ENCODE data around the gene ASB7. TPM values are rescaled to one million over a fixed set of nuclear protein-coding genes. Genes with fewer than 3 reads are reported as not detected.
A peak's percentile ranks its signal among the peaks of the same experiment; 100 is the strongest.

Gene ASB7
- total and polyA plus RNA-seq, 7 donors = 2.3 to 6.9 (median 5.4) TPM

DNA sequence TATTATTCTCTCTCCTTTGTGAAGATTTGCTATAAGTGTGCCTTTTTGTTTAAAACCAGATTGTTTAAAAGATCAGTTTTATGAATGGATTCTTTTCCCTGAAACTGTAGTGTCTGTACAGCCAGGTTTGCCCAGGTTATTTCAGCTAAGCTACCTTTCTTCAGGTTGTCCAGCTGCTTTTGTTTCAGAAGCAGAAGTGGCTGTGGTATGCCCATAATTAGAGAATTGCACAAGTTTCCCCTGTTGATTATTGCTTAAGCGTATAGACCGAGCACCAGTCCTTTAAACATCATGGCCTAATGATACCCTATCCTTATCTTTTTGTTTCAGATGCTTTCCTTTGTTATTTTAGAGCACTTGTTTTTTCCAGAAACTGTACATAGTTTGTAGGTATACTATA, 10.2 kb downstream of the ASB7 start:
- TF ChIP-seq, protein P1, sequence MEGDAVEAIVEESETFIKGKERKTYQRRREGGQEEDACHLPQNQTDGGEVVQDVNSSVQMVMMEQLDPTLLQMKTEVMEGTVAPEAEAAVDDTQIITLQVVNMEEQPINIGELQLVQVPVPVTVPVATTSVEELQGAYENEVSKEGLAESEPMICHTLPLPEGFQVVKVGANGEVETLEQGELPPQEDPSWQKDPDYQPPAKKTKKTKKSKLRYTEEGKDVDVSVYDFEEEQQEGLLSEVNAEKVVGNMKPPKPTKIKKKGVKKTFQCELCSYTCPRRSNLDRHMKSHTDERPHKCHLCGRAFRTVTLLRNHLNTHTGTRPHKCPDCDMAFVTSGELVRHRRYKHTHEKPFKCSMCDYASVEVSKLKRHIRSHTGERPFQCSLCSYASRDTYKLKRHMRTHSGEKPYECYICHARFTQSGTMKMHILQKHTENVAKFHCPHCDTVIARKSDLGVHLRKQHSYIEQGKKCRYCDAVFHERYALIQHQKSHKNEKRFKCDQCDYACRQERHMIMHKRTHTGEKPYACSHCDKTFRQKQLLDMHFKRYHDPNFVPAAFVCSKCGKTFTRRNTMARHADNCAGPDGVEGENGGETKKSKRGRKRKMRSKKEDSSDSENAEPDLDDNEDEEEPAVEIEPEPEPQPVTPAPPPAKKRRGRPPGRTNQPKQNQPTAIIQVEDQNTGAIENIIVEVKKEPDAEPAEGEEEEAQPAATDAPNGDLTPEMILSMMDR (IDR thresholded peaks at IDR 0.05) = no peak
- intact Hi-C loops (cut with DNase I) = loop anchor here in 1 of 2 donors (10.0 kb wide), 1 partner anchor 652 kb away; no protein-coding TSS in a partner anchor
- H3K4me3 ChIP-seq = no peak overlapping the region
- peaks cover 9% of the 10 kb centered on the region for H3K4me1 ChIP-seq
- no peaks in the 10 kb centered on the region for H3K9me3 ChIP-seq
- no peaks in the 10 kb centered on the region for H3K27me3 ChIP-seq (ENCODE audit: insufficient read depth in 3 of 3, low read length in 2 of 3)
- 92 to 97% (median 96%) methylated on average over 2 of the region's 2 CpGs for WGBS, 3 donors
- DNase-seq (no peak), ATAC-seq (no peak)
- H3K27ac ChIP-seq = no peak overlapping the region
- H3K36me3 ChIP-seq (ENCODE audit: insufficient read depth in 1 of 2, low read depth in 1 of 2) = peaks cover 0 to 50% of the 10 kb centered on the region in 2 donors

DNA sequence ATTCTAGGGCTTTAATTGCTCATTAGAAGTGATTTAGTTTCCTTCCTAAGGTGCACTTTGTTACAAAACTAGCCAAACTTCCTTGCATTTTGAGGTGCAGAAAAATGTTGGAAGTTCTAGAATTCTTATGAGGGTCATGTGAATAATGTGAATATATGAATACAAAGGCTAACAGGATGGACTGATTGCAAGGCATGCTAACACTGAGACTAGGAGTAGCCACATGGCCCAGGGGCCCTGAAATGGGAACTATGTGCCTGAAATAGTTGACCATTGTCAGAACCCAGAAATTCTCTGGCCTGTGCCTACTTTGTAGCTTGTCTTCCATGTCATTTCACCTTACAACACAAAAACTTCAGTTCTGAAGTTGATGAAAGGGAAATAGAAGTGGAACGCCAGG, 10.8 kb downstream of the ASB7 start:
- 96 to 97% (median 97%) methylated on average over 1 of the region's 1 CpG for WGBS, 3 donors
- intact Hi-C loops (cut with DNase I) = loop anchor here in 1 of 2 donors (10.0 kb wide), 1 partner anchor 652 kb away; no protein-coding TSS in a partner anchor
- TF ChIP-seq, protein P1 (IDR thresholded peaks at IDR 0.05) = no peak
- no peak overlapping the region for H3K4me3 ChIP-seq
- H3K27ac ChIP-seq = no peak overlapping the region
- no peaks in the 10 kb centered on the region for H3K9me3 ChIP-seq
- peaks cover 9% of the 10 kb centered on the region for H3K4me1 ChIP-seq
- DNase-seq (no peak), ATAC-seq (no peak)
- H3K27me3 ChIP-seq (ENCODE audit: insufficient read depth in 3 of 3, low read length in 2 of 3) = no peaks in the 10 kb centered on the region
- peaks cover 0 to 50% of the 10 kb centered on the region in 2 donors for H3K36me3 ChIP-seq (ENCODE audit: insufficient read depth in 1 of 2, low read depth in 1 of 2)

DNA sequence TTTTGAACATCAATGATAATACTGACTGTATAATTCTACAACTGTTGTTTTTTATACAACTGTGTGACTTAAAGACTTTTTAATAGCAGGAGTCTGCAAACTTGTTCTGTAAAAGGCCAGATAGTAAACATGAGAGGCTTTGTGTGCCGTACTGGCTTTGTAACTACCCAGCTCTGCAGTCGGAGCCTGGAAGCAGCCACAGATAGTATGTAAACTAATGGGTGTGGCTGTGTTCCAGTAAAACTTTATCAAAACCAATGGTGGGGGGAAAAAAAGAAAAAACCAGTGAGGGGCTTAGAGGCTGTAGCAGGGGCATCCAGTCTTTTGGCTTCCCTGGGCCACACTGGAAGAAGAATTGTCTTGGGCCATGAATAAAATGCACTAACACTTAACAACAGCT, 11.9 kb downstream of the ASB7 start:
- peaks cover 9% of the 10 kb centered on the region for H3K4me1 ChIP-seq
- no peaks in the 10 kb centered on the region for H3K9me3 ChIP-seq
- H3K27ac ChIP-seq = no peak overlapping the region
- WGBS, 3 donors = 87 to 95% (median 90%) methylated on average over 2 of the region's 2 CpGs
- no peak overlapping the region for H3K4me3 ChIP-seq
- H3K36me3 ChIP-seq (ENCODE audit: insufficient read depth in 1 of 2, low read depth in 1 of 2) = peaks cover 0 to 42% of the 10 kb centered on the region in 2 donors
- ATAC-seq (no peak), DNase-seq (no peak)
- TF ChIP-seq, protein P1 (IDR thresholded peaks at IDR 0.05) = no peak
- intact Hi-C loops (cut with DNase I) = loop anchor here in 1 of 2 donors (10.0 kb wide), 1 partner anchor 650 kb away; no protein-coding TSS in a partner anchor
- no peaks in the 10 kb centered on the region for H3K27me3 ChIP-seq (ENCODE audit: insufficient read depth in 3 of 3, low read length in 2 of 3)

DNA sequence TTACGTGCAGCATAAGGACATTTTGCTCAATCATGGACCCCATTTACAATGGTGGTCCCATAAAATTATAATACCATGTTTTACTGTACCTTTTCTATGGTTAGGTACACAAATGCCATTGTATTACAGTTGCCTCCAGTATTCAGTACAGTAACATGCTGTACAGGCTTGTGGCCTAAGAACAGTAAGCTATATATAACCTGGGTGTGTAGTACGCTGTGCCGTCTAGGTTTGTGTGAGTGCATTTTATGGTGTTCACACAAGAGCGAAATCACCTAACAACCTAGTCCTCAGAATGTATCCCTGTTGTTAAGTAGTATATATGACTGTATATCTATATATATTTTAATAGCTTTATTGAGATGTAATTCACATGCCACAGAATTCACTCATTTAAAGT, 12.5 kb downstream of the ASB7 start:
- TF ChIP-seq, protein P1 (IDR thresholded peaks at IDR 0.05) = no peak
- Histone ChIP-seq H3K4me1 (peaks cover 9% of the 10 kb centered on the region), H3K9me3 (no peaks in the 10 kb centered on the region), H3K36me3 (ENCODE audit: insufficient read depth in 1 of 2, low read depth in 1 of 2) (peaks cover 0 to 38% of the 10 kb centered on the region in 2 donors), H3K27me3 (ENCODE audit: insufficient read depth in 3 of 3, low read length in 2 of 3) (no peaks in the 10 kb centered on the region), H3K4me3 (no peak overlapping the region), H3K27ac (no peak overlapping the region)
- ATAC-seq (peak; percentile 51 to 83 (median 64)), DNase-seq (no peak)
- intact Hi-C loops (cut with DNase I) = loop anchor here in 1 of 2 donors (10.0 kb wide), 1 partner anchor 650 kb away; no protein-coding TSS in a partner anchor
- WGBS, 3 donors = 70 to 79% (median 74%) methylated on average over 4 of the region's 4 CpGs

- intact Hi-C loops (cut with DNase I) = loop anchor here in 1 of 2 donors (10.0 kb wide), 1 partner anchor 649 kb away; no protein-coding TSS in a partner anchor
- WGBS, 3 donors = 31 to 50% (median 33%) methylated on average over 5 of the region's 5 CpGs
- Histone ChIP-seq H3K36me3 (ENCODE audit: insufficient read depth in 1 of 2, low read depth in 1 of 2) (peaks cover 0 to 33% of the 10 kb centered on the region in 2 donors), H3K4me3 (no peak overlapping the region), H3K27me3 (ENCODE audit: insufficient read depth in 3 of 3, low read length in 2 of 3) (no peaks in the 10 kb centered on the region), H3K4me1 (peaks cover 9% of the 10 kb centered on the region), H3K27ac (no peak overlapping the region), H3K9me3 (no peaks in the 10 kb centered on the region)
- DNase-seq (no peak), ATAC-seq (no peak)
- TF ChIP-seq, protein P1 (IDR thresholded peaks at IDR 0.05) = no peak
Observed at GRCh38 chr15:100615801-100616200, 13.4 kb downstream of the ASB7 start.
